ENCODE measurements around the gene FGFR3. TPM values are rescaled to one million over a fixed set of nuclear protein-coding genes. Genes with fewer than 3 reads are reported as not detected.
"Not testable (repeated sequence)": the region's sequence is repeated elsewhere in the genome, so short reads cannot be mapped to it uniquely, and the experiment has no call there.

Gene FGFR3
- total RNA-seq, 1 experiment from 2014 or later = 0.03 TPM

DNA sequence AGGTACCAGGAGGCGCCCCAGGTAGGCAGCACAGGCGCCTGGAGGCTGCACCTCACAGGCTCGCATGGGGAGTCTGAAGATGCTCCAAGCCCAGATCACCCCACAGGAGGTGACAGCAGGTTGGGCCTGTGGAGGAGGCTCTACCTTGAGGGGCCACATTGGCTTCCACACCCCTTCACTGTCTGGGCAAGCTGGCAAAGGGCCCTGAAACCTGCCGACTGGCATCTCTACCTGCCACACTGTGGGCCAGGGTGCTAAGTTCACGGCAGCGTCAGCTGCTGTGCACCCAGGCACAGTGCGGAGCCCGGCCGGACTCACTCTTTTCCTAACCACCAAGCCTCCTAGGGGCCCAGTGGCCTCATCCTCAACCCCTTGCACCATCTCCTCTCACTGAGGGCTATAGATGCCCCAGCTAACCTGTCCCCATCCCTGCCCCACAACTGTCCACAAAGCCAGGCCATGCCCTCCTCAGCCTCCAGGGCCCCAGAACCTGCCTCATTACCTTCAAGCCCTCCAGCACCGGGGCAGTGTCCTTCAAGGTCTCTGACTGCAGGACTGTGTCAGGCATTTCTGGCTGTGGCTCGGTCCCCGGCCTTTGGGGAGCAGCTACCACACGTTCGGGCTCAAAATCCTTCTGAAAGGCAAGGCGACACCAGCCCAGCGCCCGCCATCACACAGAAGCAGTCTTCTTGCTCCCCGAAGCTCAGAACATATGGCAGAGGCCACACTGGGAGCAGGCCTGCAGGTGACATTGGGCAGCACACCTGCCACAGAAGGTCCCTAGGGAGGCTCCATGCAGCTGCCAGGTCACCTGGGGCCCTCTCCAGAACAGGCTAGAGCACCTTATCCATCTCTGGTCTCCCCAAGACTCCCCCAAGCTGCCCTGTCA, 28.8 kb downstream of the FGFR3 start:
- in situ Hi-C loops (cut with HindIII; ENCODE audit: low pct_unique_long_range_greater_than_20kb, low sequenced_read_pairs) = no loop called here
- no peak for DNase-seq (ENCODE audit: low read depth, low spot score)

DNA sequence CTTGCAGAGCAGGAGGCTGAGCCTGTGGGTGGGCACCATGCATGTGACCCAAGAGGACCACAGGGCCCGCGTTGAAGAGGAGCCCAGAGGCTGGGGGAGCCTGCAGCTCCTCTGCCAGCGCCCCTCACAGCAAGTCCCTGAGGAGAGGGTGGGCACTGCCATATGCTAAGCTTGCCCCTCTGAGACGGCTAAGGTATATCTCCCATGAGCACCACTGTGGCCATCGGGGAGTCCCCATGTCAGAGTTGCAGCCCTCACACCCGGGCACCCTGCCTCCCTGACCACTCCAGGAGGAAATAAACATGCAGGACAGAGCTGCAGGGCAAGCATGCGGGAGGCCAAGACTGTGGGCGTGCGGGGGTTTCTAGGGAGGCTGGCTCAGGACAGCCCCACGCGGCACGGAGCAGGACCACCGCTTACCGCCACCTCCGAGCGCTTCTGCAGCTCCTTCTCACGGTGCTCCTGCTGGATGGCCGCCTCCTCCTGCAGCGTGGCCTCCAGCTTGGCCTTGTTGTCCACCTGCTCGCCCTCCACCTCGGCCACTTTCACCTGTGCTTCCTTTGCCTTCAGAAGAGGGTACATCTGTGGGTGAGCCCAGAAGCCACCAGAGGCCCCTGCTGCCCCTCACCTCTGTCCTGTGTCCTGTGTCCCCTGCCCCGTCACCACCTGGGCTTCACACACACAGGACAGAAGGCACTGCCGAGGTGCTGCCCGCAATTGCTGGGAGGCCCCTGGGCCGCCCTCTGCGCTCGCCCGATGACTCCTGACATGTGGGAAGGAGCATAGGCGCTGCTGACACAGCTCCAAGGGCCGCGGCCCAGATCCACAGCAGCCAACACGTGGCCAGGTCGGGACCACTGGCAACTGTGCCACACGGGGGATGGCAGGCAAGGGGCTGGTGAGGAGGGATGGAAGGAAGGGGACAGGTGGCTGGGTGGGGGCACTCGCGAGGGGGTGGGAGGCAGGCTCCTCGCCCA, 29.8 kb downstream of the FGFR3 start:
- in situ Hi-C loops (cut with HindIII; ENCODE audit: low pct_unique_long_range_greater_than_20kb, low sequenced_read_pairs) = no loop called here
- no peak for DNase-seq (ENCODE audit: low read depth, low spot score)

DNA sequence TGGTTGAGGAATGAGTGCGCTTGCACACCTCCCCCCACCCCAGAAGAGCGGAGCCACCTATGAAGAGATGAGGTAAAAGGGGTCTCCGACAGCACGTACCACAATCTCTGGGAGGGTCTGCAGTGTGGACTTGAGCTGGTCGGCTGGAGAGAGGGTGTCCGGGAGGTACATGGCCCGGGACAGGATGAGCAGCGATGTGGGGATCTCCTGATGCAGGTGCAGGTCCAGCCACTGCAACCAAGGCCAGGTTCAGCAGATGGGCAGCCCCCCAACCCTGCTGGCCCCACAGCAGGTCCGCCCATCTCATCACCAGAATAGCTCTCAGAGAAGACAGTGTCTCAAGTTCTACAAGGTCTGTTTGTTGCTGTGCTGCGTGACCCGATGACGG, 30.4 kb downstream of the FGFR3 start:
- in situ Hi-C loops (cut with HindIII; ENCODE audit: low pct_unique_long_range_greater_than_20kb, low sequenced_read_pairs) = no loop called here
- DNase-seq (ENCODE audit: low read depth, low spot score) = no peak

DNA sequence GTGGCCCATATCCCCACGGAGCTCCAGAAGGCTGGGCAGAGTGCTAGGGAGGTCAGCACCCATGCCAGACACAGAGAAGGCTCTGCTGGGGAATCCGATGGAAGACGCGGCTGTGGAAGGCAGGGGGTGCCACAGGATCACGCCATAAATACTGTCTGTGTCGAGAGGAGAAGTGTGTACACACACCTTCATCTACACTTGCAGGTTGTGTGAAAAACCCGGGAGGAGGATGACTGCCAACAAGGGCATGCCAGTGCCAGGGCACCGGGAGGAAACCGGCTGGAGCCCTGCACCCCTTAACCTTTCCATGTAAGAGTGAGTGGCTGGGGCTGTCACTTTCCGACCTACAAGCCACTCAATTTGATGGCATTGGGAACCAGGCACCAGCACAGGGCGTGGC, 31.7 kb downstream of the FGFR3 start:
- in situ Hi-C loops (cut with HindIII; ENCODE audit: low pct_unique_long_range_greater_than_20kb, low sequenced_read_pairs) = no loop called here

DNA sequence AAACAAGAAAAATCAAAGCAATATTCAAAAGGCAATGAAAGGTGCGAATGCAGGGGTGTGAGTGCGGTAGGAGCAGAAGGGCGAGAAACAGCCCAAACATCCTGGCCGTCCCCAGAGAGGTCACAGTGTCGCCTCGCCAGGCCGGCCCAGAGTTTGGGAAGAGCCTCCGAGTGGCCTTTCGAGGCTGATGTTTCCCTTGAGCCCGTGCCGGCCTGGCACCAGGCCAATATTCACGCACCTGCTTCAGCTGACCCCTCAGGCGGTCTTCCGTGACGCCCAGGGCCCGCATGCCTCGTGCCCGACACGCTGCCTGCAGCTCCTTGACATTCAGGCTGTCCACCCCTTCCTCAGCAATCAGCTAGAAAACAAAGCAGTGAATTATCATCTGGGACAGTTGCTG, 32.2 kb downstream of the FGFR3 start:
- in situ Hi-C loops (cut with HindIII; ENCODE audit: low pct_unique_long_range_greater_than_20kb, low sequenced_read_pairs) = no loop called here
- DNase-seq (ENCODE audit: low read depth, low spot score) = no peak

More for the DNA sequence above, 31.7 kb downstream of the FGFR3 start:
- DNase-seq (ENCODE audit: low read depth, low spot score) = no peak

DNA sequence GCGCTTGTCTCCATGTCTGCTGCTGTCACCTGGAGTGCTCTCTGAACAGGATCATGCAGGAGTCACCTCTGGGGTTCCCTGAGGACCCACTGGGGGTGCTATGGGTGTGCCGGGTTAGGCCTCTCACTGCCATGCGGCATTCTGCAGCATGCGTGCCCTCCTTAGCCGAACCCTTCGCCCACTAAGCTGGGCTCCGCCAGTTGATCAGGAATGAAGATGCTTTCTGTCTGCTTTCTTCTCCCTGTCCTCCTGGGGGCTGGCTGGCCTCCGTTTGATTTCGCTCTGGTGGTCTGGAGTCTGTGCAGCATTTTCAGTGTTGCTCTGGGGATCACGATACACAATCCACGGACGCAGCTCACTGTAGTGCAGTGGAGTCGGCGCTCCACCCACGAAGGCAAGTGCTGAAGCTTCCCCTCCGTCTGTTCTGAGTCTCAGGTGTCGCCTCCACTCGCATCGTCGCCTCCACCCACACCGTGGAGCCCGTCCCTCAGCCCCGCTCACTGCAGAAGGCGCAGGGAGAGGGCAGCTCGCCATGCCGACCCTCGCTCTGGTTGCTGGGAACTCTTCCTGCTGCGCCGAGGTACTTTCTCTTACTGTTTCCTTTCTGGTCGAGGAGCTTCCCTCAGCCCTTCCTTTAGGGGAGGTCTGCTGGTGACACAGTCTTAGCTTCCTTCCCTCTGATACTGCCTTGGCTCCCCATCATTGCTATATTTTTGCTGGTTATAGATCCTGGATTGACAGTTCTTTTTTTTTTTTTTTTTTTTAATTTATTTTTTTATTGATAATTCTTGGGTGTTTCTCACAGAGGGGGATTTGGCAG, 33.6 kb downstream of the FGFR3 start:
- in situ Hi-C loops (cut with HindIII; ENCODE audit: low pct_unique_long_range_greater_than_20kb, low sequenced_read_pairs) = no loop called here
- no peak for DNase-seq (ENCODE audit: low read depth, low spot score)

DNA sequence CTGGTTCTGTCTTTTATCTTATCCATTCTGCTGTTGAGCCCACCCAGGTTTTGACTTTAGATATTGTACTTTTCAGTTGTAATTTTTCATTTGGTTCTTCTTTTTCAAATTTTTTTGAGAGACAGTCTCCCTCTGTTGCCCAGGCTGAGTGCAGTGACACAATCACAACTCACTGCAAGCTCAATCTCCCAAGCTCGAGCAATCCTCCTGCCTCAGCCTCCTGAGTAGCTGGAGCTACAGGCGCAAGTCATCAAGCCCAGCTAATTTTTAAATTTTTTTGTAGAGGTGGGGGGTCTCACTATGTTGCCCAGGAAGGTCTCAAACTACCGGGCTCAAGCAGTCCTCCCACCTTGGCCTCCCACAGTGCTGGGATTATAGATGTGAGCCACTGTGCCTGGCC, 37.1 kb downstream of the FGFR3 start:
- DNase-seq (ENCODE audit: low read depth, low spot score) = no peak
- in situ Hi-C loops (cut with HindIII; ENCODE audit: low pct_unique_long_range_greater_than_20kb, low sequenced_read_pairs) = no loop called here

DNA sequence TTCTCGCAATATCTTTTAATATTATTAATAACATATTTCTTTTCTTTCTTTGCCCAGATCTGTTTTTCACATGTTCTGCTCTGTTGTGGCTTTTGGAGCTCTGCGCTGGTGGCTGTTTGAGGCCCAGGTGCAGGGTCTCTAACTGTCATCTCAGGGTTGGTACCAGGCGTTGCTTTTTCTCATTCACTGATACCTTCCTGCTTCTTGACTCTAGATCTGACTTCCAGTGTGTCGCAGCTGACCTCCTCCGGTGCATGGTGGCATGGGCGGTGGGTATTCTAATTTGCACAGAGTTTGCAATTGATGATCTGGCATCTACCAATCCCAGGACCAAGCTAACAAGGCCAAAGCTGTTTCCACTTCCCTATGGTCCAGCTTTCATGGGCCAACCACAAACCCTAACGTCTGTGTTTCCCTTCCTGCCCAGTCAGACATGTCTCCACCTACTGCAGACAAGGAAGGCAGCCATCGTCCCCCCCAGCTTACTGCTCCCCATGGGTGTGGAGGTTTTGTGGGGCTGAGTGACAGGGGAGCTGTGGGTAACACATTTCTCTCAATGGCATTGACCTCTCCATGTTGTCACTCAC, 37.6 kb downstream of the FGFR3 start:
- in situ Hi-C loops (cut with HindIII; ENCODE audit: low pct_unique_long_range_greater_than_20kb, low sequenced_read_pairs) = no loop called here
- DNase-seq (ENCODE audit: low read depth, low spot score) = no peak

DNA sequence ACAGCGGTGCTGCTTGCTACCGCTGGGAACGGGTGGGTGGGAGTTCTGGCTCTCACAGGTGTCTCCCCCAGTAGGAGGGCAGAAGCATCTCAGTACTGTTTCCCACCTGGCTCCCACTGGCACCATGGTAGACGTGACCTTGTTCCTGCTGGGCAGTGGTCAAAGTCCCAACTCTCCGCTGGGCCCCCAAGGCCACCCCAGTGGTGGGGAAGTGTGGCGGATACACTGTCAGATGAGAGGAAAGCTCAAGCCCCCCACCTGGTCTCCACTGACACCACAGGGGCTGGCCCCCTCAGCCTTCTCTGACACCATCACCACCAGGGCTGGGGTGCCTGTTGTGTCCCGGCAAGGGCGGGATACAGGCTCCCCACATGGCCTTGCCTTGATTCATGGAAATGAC, 38.2 kb downstream of the FGFR3 start:
- no peak for DNase-seq (ENCODE audit: low read depth, low spot score)
- in situ Hi-C loops (cut with HindIII; ENCODE audit: low pct_unique_long_range_greater_than_20kb, low sequenced_read_pairs) = no loop called here

DNA sequence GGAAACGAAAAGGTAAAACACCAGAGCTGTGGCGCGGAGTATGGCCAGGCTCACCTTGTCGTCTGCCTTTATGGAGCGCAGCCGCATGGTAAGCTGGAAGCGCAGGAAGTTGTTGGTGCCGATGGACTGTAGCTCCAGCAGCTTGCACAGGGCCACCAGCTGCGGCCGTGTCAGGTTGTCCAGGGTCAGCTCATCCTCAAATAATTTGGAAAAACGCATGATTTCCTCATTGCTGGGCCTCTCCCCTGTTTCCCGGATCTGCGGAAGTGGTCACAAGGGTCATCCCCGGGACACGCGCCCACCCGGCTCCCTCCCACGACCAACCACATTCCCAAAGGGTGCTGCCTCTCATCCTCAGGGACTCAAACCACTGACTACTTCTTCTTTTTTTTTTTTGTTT, 39.6 kb downstream of the FGFR3 start:
- in situ Hi-C loops (cut with HindIII; ENCODE audit: low pct_unique_long_range_greater_than_20kb, low sequenced_read_pairs) = no loop called here
- no peak for DNase-seq (ENCODE audit: low read depth, low spot score)

DNA sequence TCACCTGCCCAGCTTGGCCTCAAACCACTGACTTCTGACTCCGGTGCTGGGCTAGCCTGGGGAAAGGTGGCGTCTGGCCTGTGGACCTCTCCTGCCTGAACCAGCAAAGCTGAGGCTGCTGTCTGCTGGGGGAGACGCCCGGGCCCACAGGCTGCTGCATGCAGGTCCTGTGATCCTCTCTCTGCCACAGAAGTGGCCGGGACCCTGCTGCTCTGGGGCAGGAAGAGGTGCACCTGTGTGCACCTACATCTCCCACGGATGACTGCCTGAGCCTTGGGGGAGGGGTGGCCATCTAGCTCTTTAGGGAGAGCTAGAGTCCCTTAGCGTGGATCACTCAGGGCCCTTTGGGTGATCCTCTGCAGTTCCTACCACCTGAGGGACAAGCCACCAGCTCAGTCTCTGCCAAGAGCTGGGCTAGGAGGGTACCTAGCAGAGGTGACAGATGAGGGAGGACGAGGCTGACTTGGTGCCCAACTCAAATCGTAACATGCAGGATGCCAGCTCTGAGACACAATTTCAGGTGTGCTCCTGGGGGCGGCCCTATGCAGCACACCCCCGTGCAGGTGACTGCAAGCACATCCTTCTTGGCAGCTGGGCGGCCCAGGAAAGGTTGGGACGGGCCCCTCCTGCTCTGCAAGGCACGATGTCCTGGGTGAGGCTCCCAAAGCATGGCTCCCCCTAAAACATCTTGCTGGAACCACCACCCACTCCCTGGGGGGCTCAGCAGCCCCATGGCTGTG, 40.4 kb downstream of the FGFR3 start:
- no peak for DNase-seq (ENCODE audit: low read depth, low spot score)
- in situ Hi-C loops (cut with HindIII; ENCODE audit: low pct_unique_long_range_greater_than_20kb, low sequenced_read_pairs) = no loop called here

DNA sequence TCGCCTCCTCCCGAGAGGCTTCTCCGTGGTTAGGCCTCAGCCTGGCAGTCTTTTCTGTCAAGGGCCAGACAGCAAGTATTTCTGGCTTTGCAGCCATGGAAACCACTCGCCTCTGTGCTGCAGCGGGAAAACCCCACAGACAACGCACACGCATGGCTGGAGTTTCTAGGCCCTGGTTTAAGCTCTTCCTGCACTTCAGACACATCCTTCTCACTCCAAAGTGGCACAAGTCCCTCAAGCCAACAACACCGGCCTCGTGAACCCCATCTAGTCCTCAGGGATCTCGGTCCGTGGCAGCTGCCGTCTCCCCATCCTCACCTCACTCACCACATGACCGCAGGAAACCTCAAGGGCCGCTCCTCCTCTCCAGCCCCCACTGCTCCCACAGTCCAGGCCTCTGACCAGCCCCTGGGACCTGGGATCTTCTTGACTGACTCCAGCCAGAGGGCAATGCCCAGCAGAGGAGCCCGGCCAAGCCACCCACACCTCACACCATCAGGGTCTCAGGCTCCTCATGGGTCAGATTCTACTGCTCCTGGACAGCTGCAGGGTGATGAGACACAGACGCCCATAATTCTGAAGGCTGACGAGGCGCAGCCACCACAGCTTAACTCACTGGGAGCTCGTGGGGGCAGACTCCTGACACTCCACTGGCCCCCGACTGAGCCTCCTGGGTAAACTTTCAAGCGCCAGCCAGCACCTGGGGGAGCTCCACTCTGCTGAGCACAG, 41.1 kb downstream of the FGFR3 start:
- DNase-seq (ENCODE audit: low read depth, low spot score) = no peak
- in situ Hi-C loops (cut with HindIII; ENCODE audit: low pct_unique_long_range_greater_than_20kb, low sequenced_read_pairs) = no loop called here

DNA sequence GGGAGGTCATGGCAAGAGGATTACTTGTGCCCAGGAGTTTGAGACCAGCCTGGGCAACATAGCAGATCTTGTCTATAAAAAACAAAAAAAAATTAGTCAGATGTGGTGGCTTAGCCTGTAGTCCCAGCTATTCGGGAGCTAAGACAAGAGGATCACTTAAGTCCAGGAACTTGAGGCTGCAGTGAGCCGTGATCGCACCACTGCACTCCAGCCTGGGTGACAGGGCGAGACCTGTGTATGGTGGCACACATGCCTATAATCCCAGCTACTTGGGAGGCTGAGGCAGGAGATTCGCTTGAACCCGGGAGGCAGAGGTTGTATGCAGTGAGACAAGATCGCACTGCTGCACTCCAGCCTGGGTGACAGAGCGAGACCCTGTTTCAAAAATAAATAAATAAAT, 42.7 kb downstream of the FGFR3 start:
- DNase-seq (ENCODE audit: low read depth, low spot score); in situ Hi-C loops (cut with HindIII; ENCODE audit: low pct_unique_long_range_greater_than_20kb, low sequenced_read_pairs): not testable (repeated sequence)

DNA sequence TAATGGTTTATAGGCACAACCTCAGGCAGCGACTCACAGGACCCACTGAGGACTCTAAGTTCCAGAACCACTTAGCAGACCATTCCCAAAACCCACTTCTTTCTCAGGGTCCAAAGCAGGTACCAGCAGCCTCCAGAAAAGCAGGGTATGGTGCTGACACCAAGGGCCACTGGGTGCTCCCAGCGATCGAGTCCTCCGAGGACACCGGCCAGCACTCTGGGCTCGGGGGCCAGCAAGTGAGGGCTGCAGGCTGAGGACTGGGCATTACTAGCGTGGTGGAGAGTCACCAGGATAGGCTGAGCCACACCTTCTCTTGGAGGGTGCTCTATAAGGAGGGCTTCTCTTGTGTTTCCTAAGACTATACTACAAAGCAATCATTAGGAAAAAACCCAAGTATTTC, 43.6 kb downstream of the FGFR3 start:
- in situ Hi-C loops (cut with HindIII; ENCODE audit: low pct_unique_long_range_greater_than_20kb, low sequenced_read_pairs) = no loop called here
- no peak for DNase-seq (ENCODE audit: low read depth, low spot score)

DNA sequence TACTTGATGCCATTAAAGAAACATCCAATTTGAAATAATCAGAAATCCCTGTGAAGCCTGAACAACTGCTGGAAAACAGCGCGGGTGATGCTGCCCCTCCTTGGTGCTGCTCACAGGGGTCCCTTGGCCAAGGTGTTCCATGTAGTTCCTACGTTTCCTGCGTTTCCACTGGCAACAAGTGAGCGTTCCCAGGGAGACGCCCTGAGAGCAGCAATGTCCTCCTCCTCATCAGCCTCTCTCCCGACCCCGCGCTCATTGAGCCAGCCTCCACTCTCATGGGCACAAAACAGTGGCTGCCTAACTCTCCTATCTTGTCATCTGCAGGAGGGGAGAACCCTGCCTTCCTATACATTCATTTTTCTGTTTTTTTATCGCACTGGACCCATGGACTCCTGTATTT, 44.0 kb downstream of the FGFR3 start:
- in situ Hi-C loops (cut with HindIII; ENCODE audit: low pct_unique_long_range_greater_than_20kb, low sequenced_read_pairs) = no loop called here
- DNase-seq (ENCODE audit: low read depth, low spot score) = no peak

DNA sequence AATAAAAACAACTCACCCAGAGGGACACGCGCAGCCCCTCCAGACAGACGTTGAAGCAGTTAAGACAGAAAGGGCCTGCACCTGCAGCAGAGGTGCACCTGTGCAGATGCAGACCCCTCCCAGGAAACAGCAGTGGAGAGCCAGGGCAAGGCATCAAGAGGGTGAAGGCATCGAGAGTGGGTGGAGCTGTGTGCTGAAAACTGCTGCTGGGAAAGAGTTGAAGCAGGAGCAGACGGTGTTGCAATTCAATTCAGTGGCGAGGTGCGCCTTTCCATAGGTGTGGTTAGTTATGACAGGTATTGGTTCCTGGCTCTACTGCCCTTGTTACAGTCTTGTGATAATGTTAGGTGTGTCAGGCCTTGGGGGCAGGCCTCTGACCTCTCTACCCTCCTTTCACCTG, 46.2 kb downstream of the FGFR3 start:
- no peak for DNase-seq (ENCODE audit: low read depth, low spot score)
- in situ Hi-C loops (cut with HindIII; ENCODE audit: low pct_unique_long_range_greater_than_20kb, low sequenced_read_pairs) = no loop called here
